HepG2 (cell line): Measurements from ENCODE around the gene PPP1R3C. TPM values are rescaled to one million over a fixed set of nuclear protein-coding genes. Genes with fewer than 3 reads are reported as not detected.

ENCODE experiments used
- ATAC-seq: fragments of 200-7000 bp; cut with Tn5 transposase; 3 replicates; pipeline ENCODE4 v1.9.1; 2020; ENCODE audit warnings: mild to moderate bottlenecking, moderate library complexity
- BruUV-seq: library from RNA; stranded (reverse); fragments of 400-500 nt; replicated peaks from 2 replicates; lab custom pipeline; 2021; lab: Mats Ljungman, UMichigan
- CTCF ChIA-PET: fragments of 300-600 bp; formaldehyde crosslinking; extraction: SDS; loops from one replicate; lab custom pipeline; 2021; ENCODE audit warnings: low total read pairs, inconsistent platforms, low intra/inter-chr PET ratio; lab: Yijun Ruan, JAX
- POLR2A ChIA-PET: fragments of 350-600 bp; sonication (Branson Sonifier 250); formaldehyde crosslinking; loops from one replicate; lab custom pipeline; 2020; ENCODE audit warnings: antibody characterized with exemption, inconsistent platforms; lab: Yijun Ruan, JAX
- DNase-seq: peaks from one replicate; pipeline ENCODE4 v3.0.0-alpha.2; 2015; ENCODE audit warnings: low spot score
- FAIRE-seq: peaks from 3 replicates; lab custom pipeline; 2011; peaks lifted over from hg19 to GRCh38; lab: Jason Lieb, UNC
- H2AFZ ChIP-seq: one replicate; pipeline ENCODE4 v1.6.1; 2011; ENCODE audit warnings: low read length, inconsistent platforms
- H3K27ac ChIP-seq: fragments of 300-600 bp; 3 replicates; pipeline ENCODE4 v1.8.0; 2011; ENCODE audit warnings: mixed run types, mild to moderate bottlenecking, mixed read lengths, low read length, inconsistent platforms; ENCODE audit not compliant: insufficient read depth; ENCODE audit errors: extremely low read length
- H3K27me3 ChIP-seq, 2 experiments: fragments of 200-600 bp in 1 of 2; 2 replicates in 1 of 2; 3 replicates in 1 of 2; pipeline versions ENCODE4 v1.6.0 to v1.8.0; 2011; ENCODE audit warnings: low read length in 2 of 2, mild to moderate bottlenecking in 2 of 2, moderate library complexity in 2 of 2, inconsistent platforms in 1 of 2; ENCODE audit not compliant: insufficient read depth in 2 of 2, control insufficient read depth in 1 of 2
- H3K36me3 ChIP-seq, 2 experiments: fragments of 200-600 bp in 1 of 2; replicated peaks in 1 of 2; 2 replicates in 1 of 2; 3 replicates in 1 of 2; pipeline versions ENCODE4 v1.5.1 to v1.8.0; 2011; ENCODE audit warnings: low read length in 2 of 2, inconsistent platforms in 1 of 2; ENCODE audit not compliant: insufficient read depth in 2 of 2, control insufficient read depth in 1 of 2
- H3K4me1 ChIP-seq: 2 replicates; pipeline ENCODE4 v1.5.1; 2012; ENCODE audit warnings: low read length, inconsistent platforms; ENCODE audit not compliant: insufficient read depth
- H3K4me2 ChIP-seq: 2 replicates; pipeline ENCODE4 v1.6.0; 2011; ENCODE audit warnings: low read depth, low read length, inconsistent platforms
- H3K4me3 ChIP-seq, 3 experiments: fragments of 200-600 bp in 1 of 3; sonication (generic), shearing (Covaris generic) in 1 of 3; replicated peaks in 1 of 3; 2 replicates each; pipeline ENCODE4 v1.5.1; 2011 to 2016; ENCODE audit warnings: low read length in 3 of 3, inconsistent platforms in 2 of 3, low read depth in 2 of 3, mild to moderate bottlenecking in 2 of 3, control low read depth in 1 of 3, mixed read lengths in 1 of 3; ENCODE audit not compliant: insufficient read depth in 1 of 3
- H3K79me2 ChIP-seq: one replicate; pipeline ENCODE4 v1.6.1; 2011; ENCODE audit warnings: low read length, inconsistent platforms; ENCODE audit not compliant: insufficient read depth
- H3K9ac ChIP-seq: 2 replicates; pipeline ENCODE4 v1.6.0; 2011; ENCODE audit warnings: mild to moderate bottlenecking, low read depth, low read length, inconsistent platforms; ENCODE audit not compliant: insufficient read depth
- H3K9me3 ChIP-seq: 2 replicates; pipeline ENCODE4 v1.5.1; 2012; ENCODE audit warnings: mild to moderate bottlenecking, low read length
- H4K20me1 ChIP-seq: 2 replicates; pipeline ENCODE4 v1.6.0; 2011; ENCODE audit warnings: inconsistent platforms, mild to moderate bottlenecking, low read length, moderate library complexity; ENCODE audit not compliant: insufficient read depth
- ARNT ChIP-seq: fragments of 450-650 bp; IDR thresholded peaks from 2 replicates; pipeline ENCODE4 v1.6.1; 2017
- BRD4 ChIP-seq: sonication (generic); formaldehyde crosslinking; IDR thresholded peaks from 2 replicates; pipeline ENCODE4 v1.4.0; 2020; ENCODE audit warnings: missing genetic modification reagents
- EEA1 ChIP-seq: sonication (generic); formaldehyde crosslinking; IDR thresholded peaks from 2 replicates; pipeline ENCODE4 v1.5.1; 2020; ENCODE audit warnings: mild to moderate bottlenecking, missing genetic modification reagents, borderline replicate concordance
- KDM1A ChIP-seq: IDR thresholded peaks from 2 replicates; pipeline ENCODE4 v1.6.1; 2016; ENCODE audit warnings: missing compliant biosample characterization
- NCOA1 ChIP-seq: sonication (generic); formaldehyde crosslinking; IDR thresholded peaks from 2 replicates; pipeline ENCODE4 v1.9.0; 2021; ENCODE audit warnings: missing genetic modification reagents
- STAG1 ChIP-seq: sonication (generic); formaldehyde crosslinking; IDR thresholded peaks from 2 replicates; pipeline ENCODE4 v1.4.0; 2020; ENCODE audit warnings: missing genetic modification reagents
- ZBTB42 ChIP-seq: sonication (generic); formaldehyde crosslinking; IDR thresholded peaks from 2 replicates; pipeline ENCODE4 v1.5.0; 2020; ENCODE audit warnings: mild to moderate bottlenecking, missing genetic modification reagents
- ZBTB7B ChIP-seq: sonication (generic); formaldehyde crosslinking; IDR thresholded peaks from 2 replicates; pipeline ENCODE4 v1.4.0; 2020; ENCODE audit warnings: missing genetic modification reagents
- ZFP62 ChIP-seq: sonication (generic); formaldehyde crosslinking; IDR thresholded peaks from 2 replicates; pipeline ENCODE4 v1.4.0; 2020; ENCODE audit warnings: missing genetic modification reagents
- ZNF180 ChIP-seq: sonication (generic); formaldehyde crosslinking; IDR thresholded peaks from 2 replicates; pipeline ENCODE4 v1.4.0; 2020; ENCODE audit warnings: low read depth, missing genetic modification reagents, borderline replicate concordance
- ZNF224 ChIP-seq: sonication (generic); formaldehyde crosslinking; IDR thresholded peaks from 2 replicates; pipeline ENCODE4 v1.5.0; 2020; ENCODE audit warnings: mild to moderate bottlenecking, missing genetic modification reagents
- ZNF510 ChIP-seq: sonication (generic); formaldehyde crosslinking; IDR thresholded peaks from 2 replicates; pipeline ENCODE4 v1.4.0; 2020; ENCODE audit warnings: low read depth, mild to moderate bottlenecking, missing genetic modification reagents
- ZNF629 ChIP-seq: sonication (generic); formaldehyde crosslinking; conservative IDR thresholded peaks from 2 replicates; pipeline ENCODE4 v1.5.0; 2020; ENCODE audit warnings: missing genetic modification reagents
- ZNF788 ChIP-seq: sonication (generic); formaldehyde crosslinking; IDR thresholded peaks from 2 replicates; pipeline ENCODE4 v1.5.0; 2020; ENCODE audit warnings: mild to moderate bottlenecking, missing genetic modification reagents, borderline replicate concordance
- WGBS: methylation state at CpG from one replicate; pipeline ENCODE4 v1.1.6; 2017; ENCODE audit warnings: low lambda C conversion rate; 5-methylcytosine and 5-hydroxymethylcytosine counted together
- in situ Hi-C: cut with HindIII; loops from 2 replicates; pipeline ENCODE4 v1.10.0; 2017; ENCODE audit warnings: low pct_unique_long_range_greater_than_20kb; ENCODE audit not compliant: extremely low pct_ligation_motif_present
- intact Hi-C: fragments of 100-400 bp; cut with micrococcal nuclease; formaldehyde crosslinking; loops from one replicate; pipeline ENCODE4 v1.10.0; 2022; ENCODE audit not compliant: unreplicated experiment
- polyA plus RNA-seq, 8 experiments: library from polyadenylated mRNA; depleted of rRNA in 3 of 8; stranded (reverse) in 7 of 8; unstranded in 1 of 8; fragments of >200 nt; fragmentation: Illumina TruSeq in 4 of 8; extraction: Trizol in 4 of 8; gene quantifications; 2 replicates each; pipeline versions ENCODE4 v1.2.1 to v1.2.3, GENCODE V29; 2011 to 2016; ENCODE audit warnings: low read depth in 4 of 8, missing spikeins in 1 of 8, mixed read lengths in 1 of 8; ENCODE audit not compliant: insufficient read depth in 1 of 8
- total RNA-seq, 5 experiments: library from RNA; depleted of rRNA; stranded (reverse); fragments of >200 nt; fragmentation: Illumina TruSeq; extraction: Trizol; gene quantifications; 2 replicates each; pipeline ENCODE4 v1.2.3, GENCODE V29; 2016; ENCODE audit warnings: low read depth in 1 of 5
- TF ChIP-seq, protein P1 (sequence below): sonication (generic); formaldehyde crosslinking; IDR thresholded peaks from 2 replicates; pipeline ENCODE4 v1.4.0; 2020; ENCODE audit warnings: missing genetic modification reagents
- TF ChIP-seq, protein P2 (sequence below): sonication (generic); formaldehyde crosslinking; IDR thresholded peaks from 2 replicates; pipeline ENCODE4 v1.5.0; 2020; ENCODE audit warnings: missing genetic modification reagents
- TF ChIP-seq, protein P3 (sequence below): sonication (generic); formaldehyde crosslinking; conservative IDR thresholded peaks from 2 replicates; pipeline ENCODE4 v1.8.0; 2022; ENCODE audit warnings: mild to moderate bottlenecking, moderate library complexity, missing genetic modification reagents

The PPP1R3C gene
- total and polyA plus RNA-seq, 2 of the 13 experiments (the other 11 are each of a cell fraction or from before 2014, with no cell fraction given): 13.3 to 14.8 TPM

DNA sequence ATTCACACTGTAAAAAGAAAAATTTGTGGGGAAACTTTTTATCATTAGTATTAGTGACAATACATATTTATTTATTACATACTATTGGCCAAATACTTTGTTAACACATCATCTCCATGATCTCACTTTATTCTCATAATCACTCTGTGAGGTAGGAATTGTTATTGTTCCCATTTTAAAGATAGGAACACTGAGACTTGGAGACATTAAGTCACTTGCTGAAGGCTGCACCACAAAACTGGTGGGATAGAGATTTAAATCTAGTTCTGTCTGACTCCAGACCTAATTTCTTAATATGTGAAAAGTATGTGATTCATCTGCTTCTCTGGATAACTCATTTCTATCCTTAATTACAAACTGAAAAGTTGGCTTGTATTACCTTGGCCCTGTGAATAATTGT is 8.2 kb downstream of the PPP1R3C start:
- H3K9me3 ChIP-seq: no peaks in the 10 kb centered on the region
- intact Hi-C loops: no loop called here

DNA sequence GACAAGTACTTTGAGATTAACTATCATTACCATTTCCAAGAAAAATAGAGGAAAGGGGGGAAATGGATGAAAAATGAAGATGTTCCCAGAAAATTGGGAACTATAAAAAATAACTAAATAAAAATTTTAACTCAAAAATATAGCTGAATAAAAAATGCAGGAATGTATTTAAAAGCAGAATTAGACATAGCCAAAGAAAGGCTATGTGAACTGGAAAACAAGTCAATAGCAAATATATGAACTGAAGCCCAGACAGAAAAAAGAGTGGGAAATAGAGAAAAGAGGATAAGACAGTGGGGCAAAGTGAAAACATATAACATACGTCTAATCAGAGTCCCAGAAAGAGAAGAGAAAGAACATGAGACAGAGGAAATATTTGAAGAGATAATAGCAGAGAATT is 10.3 kb downstream of the PPP1R3C start:
- 96% methylated on average over 1 of the region's 1 CpG for WGBS
- Histone ChIP-seq H3K27me3 (peaks cover 0 to 1% of the 10 kb centered on the region in 2 experiments; a peak in 2 of 5 replicates), H3K9ac (no peak overlapping the region), H3K4me1 (peaks cover 8% of the 10 kb centered on the region; the same call in 1 of the 2 replicates), H2AFZ (no peak overlapping the region), H3K36me3 (no peaks in the 10 kb centered on the region), H4K20me1 (no peaks in the 10 kb centered on the region), H3K27ac (no peak overlapping the region), H3K9me3 (no peaks in the 10 kb centered on the region), H3K79me2 (no peaks in the 10 kb centered on the region), H3K4me3 (no peak overlapping the region), H3K4me2 (no peak overlapping the region)
- CTCF ChIA-PET: no interaction called here
- DNase-seq: no peak
- no peak for ATAC-seq
- in situ Hi-C loops (no loop called here), intact Hi-C loops (no loop called here)
- BruUV-seq: no TSS peak
- no peak for FAIRE-seq
- POLR2A ChIA-PET: interaction anchor here (2.9 kb wide), 1 partner anchor 10 kb away, joined by 16 read pairs; the partner anchor contains the start of gene PPP1R3C
- TF ChIP-seq ZFP62 (no peak), ZNF788 (CRISPR knock-in tag) (no peak), NCOA1 (CRISPR knock-in tag) (no peak), KDM1A (no peak), ZNF510 (CRISPR knock-in tag) (no peak), ZBTB7B (CRISPR knock-in tag) (no peak)
- TF ChIP-seq, protein P1, sequence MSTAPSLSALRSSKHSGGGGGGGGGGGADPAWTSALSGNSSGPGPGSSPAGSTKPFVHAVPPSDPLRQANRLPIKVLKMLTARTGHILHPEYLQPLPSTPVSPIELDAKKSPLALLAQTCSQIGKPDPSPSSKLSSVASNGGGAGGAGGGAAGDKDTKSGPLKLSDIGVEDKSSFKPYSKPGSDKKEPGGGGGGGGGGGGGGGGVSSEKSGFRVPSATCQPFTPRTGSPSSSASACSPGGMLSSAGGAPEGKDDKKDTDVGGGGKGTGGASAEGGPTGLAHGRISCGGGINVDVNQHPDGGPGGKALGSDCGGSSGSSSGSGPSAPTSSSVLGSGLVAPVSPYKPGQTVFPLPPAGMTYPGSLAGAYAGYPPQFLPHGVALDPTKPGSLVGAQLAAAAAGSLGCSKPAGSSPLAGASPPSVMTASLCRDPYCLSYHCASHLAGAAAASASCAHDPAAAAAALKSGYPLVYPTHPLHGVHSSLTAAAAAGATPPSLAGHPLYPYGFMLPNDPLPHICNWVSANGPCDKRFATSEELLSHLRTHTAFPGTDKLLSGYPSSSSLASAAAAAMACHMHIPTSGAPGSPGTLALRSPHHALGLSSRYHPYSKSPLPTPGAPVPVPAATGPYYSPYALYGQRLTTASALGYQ (CRISPR knock-in tag): no peak
- TF ChIP-seq, protein P2, sequence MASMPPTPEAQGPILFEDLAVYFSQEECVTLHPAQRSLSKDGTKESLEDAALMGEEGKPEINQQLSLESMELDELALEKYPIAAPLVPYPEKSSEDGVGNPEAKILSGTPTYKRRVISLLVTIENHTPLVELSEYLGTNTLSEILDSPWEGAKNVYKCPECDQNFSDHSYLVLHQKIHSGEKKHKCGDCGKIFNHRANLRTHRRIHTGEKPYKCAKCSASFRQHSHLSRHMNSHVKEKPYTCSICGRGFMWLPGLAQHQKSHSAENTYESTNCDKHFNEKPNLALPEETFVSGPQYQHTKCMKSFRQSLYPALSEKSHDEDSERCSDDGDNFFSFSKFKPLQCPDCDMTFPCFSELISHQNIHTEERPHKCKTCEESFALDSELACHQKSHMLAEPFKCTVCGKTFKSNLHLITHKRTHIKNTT: no peak
- TF ChIP-seq, protein P3, sequence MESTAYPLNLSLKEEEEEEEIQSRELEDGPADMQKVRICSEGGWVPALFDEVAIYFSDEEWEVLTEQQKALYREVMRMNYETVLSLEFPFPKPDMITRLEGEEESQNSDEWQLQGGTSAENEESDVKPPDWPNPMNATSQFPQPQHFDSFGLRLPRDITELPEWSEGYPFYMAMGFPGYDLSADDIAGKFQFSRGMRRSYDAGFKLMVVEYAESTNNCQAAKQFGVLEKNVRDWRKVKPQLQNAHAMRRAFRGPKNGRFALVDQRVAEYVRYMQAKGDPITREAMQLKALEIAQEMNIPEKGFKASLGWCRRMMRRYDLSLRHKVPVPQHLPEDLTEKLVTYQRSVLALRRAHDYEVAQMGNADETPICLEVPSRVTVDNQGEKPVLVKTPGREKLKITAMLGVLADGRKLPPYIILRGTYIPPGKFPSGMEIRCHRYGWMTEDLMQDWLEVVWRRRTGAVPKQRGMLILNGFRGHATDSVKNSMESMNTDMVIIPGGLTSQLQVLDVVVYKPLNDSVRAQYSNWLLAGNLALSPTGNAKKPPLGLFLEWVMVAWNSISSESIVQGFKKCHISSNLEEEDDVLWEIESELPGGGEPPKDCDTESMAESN (CRISPR knock-in tag): no peak

More for the DNA sequence above, 8.2 kb downstream of the PPP1R3C start:
- TF ChIP-seq ZNF224 (CRISPR knock-in tag) (no peak), EEA1 (CRISPR knock-in tag) (no peak), ARNT (no peak), ZNF629 (CRISPR knock-in tag) (peak; percentile 68), STAG1 (no peak), BRD4 (CRISPR knock-in tag) (no peak), ZNF180 (CRISPR knock-in tag) (no peak), ZBTB42 (no peak)
- TF ChIP-seq, all 625 proteins: peak for 1
- no peak overlapping the region for H3K4me3 ChIP-seq
- H3K9ac ChIP-seq: no peak overlapping the region
- in situ Hi-C loops: loop anchor here (25.0 kb wide), 1 partner anchor 237 kb away; no protein-coding TSS in a partner anchor
- no peak for DNase-seq
- peaks cover 3% of the 10 kb centered on the region for H3K79me2 ChIP-seq
- peaks cover 3 to 4% of the 10 kb centered on the region in 2 experiments; a peak in 3 of 5 replicates for H3K36me3 ChIP-seq
- H3K27me3 ChIP-seq: no peaks in the 10 kb centered on the region; a peak in 1 of 5 replicates
- no peaks in the 10 kb centered on the region; the same call in 1 of the 2 replicates for H4K20me1 ChIP-seq
- ChIA-PET CTCF (no interaction called here), POLR2A (interaction anchor here (1.5 kb wide), 1 partner anchor 8 kb away, joined by 5 read pairs; the partner anchor contains the start of gene PPP1R3C)
- H3K4me1 ChIP-seq: peaks cover 21% of the 10 kb centered on the region
- H3K4me2 ChIP-seq: no peak overlapping the region
- no peak overlapping the region for H3K27ac ChIP-seq
- no peak overlapping the region for H2AFZ ChIP-seq
- no peak for FAIRE-seq
- ATAC-seq: no peak
- no TSS peak for BruUV-seq
